HepG2 (cell line): ENCODE results near the gene SLC25A25. TPM values are rescaled to one million over a fixed set of nuclear protein-coding genes. Genes with fewer than 3 reads are reported as not detected.

Experiments used
- ATF7-NPFF ChIP-seq: sonication (generic); formaldehyde crosslinking; IDR thresholded peaks from 2 replicates; pipeline ENCODE4 v1.8.1; 2023; ENCODE audit warnings: mild to moderate bottlenecking, low read depth, missing genetic modification reagents, moderate library complexity
- BRF2 ChIP-seq: sonication (generic); formaldehyde crosslinking; IDR thresholded peaks from 2 replicates; pipeline ENCODE4 v1.8.1; 2022; ENCODE audit warnings: mild to moderate bottlenecking, missing genetic modification reagents
- E2F1 ChIP-seq: sonication (generic); formaldehyde crosslinking; IDR thresholded peaks from 2 replicates; pipeline ENCODE4 v1.5.0; 2020; ENCODE audit warnings: missing genetic modification reagents
- IRF9 ChIP-seq: sonication (generic); formaldehyde crosslinking; IDR thresholded peaks from 2 replicates; pipeline ENCODE4 v1.8.0; 2022; ENCODE audit warnings: missing genetic modification reagents, mild to moderate bottlenecking, borderline replicate concordance
- JUN ChIP-seq: sonication (generic); formaldehyde crosslinking; IDR thresholded peaks from 2 replicates; pipeline ENCODE4 v1.4.0; 2020; ENCODE audit warnings: mild to moderate bottlenecking, missing genetic modification reagents
- MIXL1 ChIP-seq: IDR thresholded peaks from 2 replicates; pipeline ENCODE4 v1.6.1; 2016
- MYPOP ChIP-seq: sonication (generic); formaldehyde crosslinking; IDR thresholded peaks from 2 replicates; pipeline ENCODE4 v1.8.1; 2023; ENCODE audit warnings: mild to moderate bottlenecking, moderate library complexity, missing genetic modification reagents
- RBM39 ChIP-seq: fragments of 200-400 bp; formaldehyde crosslinking; IDR thresholded peaks from one replicate; pipeline ENCODE4 v1.6.1; 2018; ENCODE audit warnings: antibody characterized with exemption, mild to moderate bottlenecking, low read depth, low read length; ENCODE audit not compliant: poor library complexity, severe bottlenecking
- RERE ChIP-seq: IDR thresholded peaks from 2 replicates; pipeline ENCODE4 v1.6.1; 2016; ENCODE audit warnings: low read depth, missing genetic modification reagents, missing compliant biosample characterization
- SNAPC5 ChIP-seq: sonication (generic); formaldehyde crosslinking; IDR thresholded peaks from 2 replicates; pipeline ENCODE4 v1.8.1; 2023; ENCODE audit warnings: mild to moderate bottlenecking, missing genetic modification reagents, borderline replicate concordance
- TSC22D2 ChIP-seq: sonication (generic); formaldehyde crosslinking; IDR thresholded peaks from 2 replicates; pipeline ENCODE4 v1.5.1; 2020; ENCODE audit warnings: missing genetic modification reagents, mild to moderate bottlenecking, borderline replicate concordance
- ZBTB21 ChIP-seq: sonication (generic); formaldehyde crosslinking; IDR thresholded peaks from 2 replicates; pipeline ENCODE4 v1.4.0; 2020; ENCODE audit warnings: missing genetic modification reagents
- ZBTB7A ChIP-seq: sonication (generic); formaldehyde crosslinking; IDR thresholded peaks from 2 replicates; pipeline ENCODE4 v1.8.0; 2022; ENCODE audit warnings: mild to moderate bottlenecking, missing genetic modification reagents
- ZFP91 ChIP-seq: sonication (generic); formaldehyde crosslinking; IDR thresholded peaks from 2 replicates; pipeline ENCODE4 v1.9.0; 2022; ENCODE audit warnings: missing genetic modification reagents, mild to moderate bottlenecking, borderline replicate concordance
- ZFX ChIP-seq: sonication (generic); formaldehyde crosslinking; IDR thresholded peaks from 2 replicates; pipeline ENCODE4 v1.4.0; 2020; ENCODE audit warnings: mild to moderate bottlenecking, low read depth, missing genetic modification reagents, moderate library complexity
- polyA plus RNA-seq, 8 experiments: library from polyadenylated mRNA; depleted of rRNA in 3 of 8; stranded (reverse) in 7 of 8; unstranded in 1 of 8; fragments of >200 nt; fragmentation: Illumina TruSeq in 4 of 8; extraction: Trizol in 4 of 8; gene quantifications; 2 replicates each; pipeline versions ENCODE4 v1.2.1 to v1.2.3, GENCODE V29; 2011 to 2016; ENCODE audit warnings: low read depth in 4 of 8, missing spikeins in 1 of 8, mixed read lengths in 1 of 8; ENCODE audit not compliant: insufficient read depth in 1 of 8
- total RNA-seq, 5 experiments: library from RNA; depleted of rRNA; stranded (reverse); fragments of >200 nt; fragmentation: Illumina TruSeq; extraction: Trizol; gene quantifications; 2 replicates each; pipeline ENCODE4 v1.2.3, GENCODE V29; 2016; ENCODE audit warnings: low read depth in 1 of 5

Gene SLC25A25
- total and polyA plus RNA-seq, 2 of the 13 experiments (the other 11 are each of a cell fraction or from before 2014, with no cell fraction given): 10.5 to 24.8 TPM

- no peak for TF ChIP-seq IRF9 (CRISPR knock-in tag)
- no peak; the same call in 1 of the 2 replicates for TF ChIP-seq E2F1
- no peak for TF ChIP-seq TSC22D2 (CRISPR knock-in tag)
- TF ChIP-seq SNAPC5 (CRISPR knock-in tag): no peak
- TF ChIP-seq MIXL1 (CRISPR knock-in tag): no peak
- TF ChIP-seq ZFX (CRISPR knock-in tag): peak; percentile 97
- peak; percentile 59; the same call in 1 of the 2 replicates for TF ChIP-seq ZBTB7A (CRISPR knock-in tag)
- no peak for TF ChIP-seq RBM39
- TF ChIP-seq RERE (CRISPR knock-in tag): no peak
- TF ChIP-seq JUN (CRISPR knock-in tag): no peak
- TF ChIP-seq MYPOP (CRISPR knock-in tag): no peak
- no peak for TF ChIP-seq ZBTB21 (CRISPR knock-in tag)
- TF ChIP-seq ATF7-NPFF (CRISPR knock-in tag): no peak
- peak; percentile 71; the same call in 1 of the 2 replicates for TF ChIP-seq ZFP91 (CRISPR knock-in tag)
- no peak for TF ChIP-seq BRF2 (CRISPR knock-in tag)
Measured at GRCh38 chr9:128066713-128067644, 1.1 kb upstream of the SLC25A25 start, which contains the start of gene NAIF1 (continued).
